ENCODE data around the gene MLN.

DNA sequence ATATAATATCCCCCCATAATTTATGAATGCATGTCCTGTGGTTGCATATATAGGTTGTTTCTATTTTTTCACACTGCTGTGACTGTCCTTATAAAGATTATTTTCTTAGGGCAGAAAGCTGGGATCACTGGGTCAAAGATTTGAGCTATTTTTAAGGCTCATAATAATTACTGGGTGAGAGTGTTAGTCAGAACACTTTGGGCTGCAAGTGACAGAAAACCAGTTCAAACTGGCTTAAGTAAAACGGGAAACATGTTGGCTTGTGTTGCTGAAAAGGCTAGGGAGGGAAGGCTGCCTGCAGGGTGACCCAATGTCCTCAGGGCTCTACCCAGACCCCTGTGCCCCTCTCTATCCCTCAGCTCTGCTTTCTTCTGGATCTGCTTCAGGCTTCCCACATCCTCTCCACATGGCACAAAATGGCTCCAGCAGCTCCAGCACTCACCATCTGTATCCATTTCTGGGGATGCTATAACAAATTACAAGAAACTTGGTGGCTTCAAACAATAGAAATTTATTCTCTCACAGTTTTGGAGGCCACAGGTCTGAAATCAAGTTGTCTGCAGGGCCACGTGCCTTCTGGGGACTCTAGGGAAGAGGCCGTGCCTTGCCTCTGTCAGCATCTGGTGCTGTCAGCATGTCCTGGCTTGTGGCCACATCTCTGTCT is 33.1 kb upstream of the MLN start:
- TF ChIP-seq, protein P1, sequence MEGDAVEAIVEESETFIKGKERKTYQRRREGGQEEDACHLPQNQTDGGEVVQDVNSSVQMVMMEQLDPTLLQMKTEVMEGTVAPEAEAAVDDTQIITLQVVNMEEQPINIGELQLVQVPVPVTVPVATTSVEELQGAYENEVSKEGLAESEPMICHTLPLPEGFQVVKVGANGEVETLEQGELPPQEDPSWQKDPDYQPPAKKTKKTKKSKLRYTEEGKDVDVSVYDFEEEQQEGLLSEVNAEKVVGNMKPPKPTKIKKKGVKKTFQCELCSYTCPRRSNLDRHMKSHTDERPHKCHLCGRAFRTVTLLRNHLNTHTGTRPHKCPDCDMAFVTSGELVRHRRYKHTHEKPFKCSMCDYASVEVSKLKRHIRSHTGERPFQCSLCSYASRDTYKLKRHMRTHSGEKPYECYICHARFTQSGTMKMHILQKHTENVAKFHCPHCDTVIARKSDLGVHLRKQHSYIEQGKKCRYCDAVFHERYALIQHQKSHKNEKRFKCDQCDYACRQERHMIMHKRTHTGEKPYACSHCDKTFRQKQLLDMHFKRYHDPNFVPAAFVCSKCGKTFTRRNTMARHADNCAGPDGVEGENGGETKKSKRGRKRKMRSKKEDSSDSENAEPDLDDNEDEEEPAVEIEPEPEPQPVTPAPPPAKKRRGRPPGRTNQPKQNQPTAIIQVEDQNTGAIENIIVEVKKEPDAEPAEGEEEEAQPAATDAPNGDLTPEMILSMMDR (conservative IDR thresholded peaks at IDR 0.05; ENCODE audit: low read depth, low read length) = no peak
- no peak for TF ChIP-seq RAD21 (IDR thresholded peaks at IDR 0.05; ENCODE audit: low read length)
- TF ChIP-seq POLR2A (IDR thresholded peaks at IDR 0.05; ENCODE audit: low read depth, low read length) = no peak
- TF ChIP-seq SMC3 (IDR thresholded peaks at IDR 0.05; ENCODE audit: low read depth, low read length) = no peak
- TF ChIP-seq, protein P2, sequence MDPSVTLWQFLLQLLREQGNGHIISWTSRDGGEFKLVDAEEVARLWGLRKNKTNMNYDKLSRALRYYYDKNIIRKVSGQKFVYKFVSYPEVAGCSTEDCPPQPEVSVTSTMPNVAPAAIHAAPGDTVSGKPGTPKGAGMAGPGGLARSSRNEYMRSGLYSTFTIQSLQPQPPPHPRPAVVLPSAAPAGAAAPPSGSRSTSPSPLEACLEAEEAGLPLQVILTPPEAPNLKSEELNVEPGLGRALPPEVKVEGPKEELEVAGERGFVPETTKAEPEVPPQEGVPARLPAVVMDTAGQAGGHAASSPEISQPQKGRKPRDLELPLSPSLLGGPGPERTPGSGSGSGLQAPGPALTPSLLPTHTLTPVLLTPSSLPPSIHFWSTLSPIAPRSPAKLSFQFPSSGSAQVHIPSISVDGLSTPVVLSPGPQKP (IDR thresholded peaks at IDR 0.05; ENCODE audit: borderline replicate concordance, low read depth, low read length) = no peak
- TF ChIP-seq MAZ (IDR thresholded peaks at IDR 0.05; ENCODE audit: borderline replicate concordance, low read depth, low read length) = no peak
- TF ChIP-seq FOS (IDR thresholded peaks at IDR 0.05; ENCODE audit: low read depth, low read length) = no peak
- no peak for TF ChIP-seq MXI1 (IDR thresholded peaks at IDR 0.05; ENCODE audit: borderline replicate concordance, low read depth, low read length)
- TF ChIP-seq RCOR1 (IDR thresholded peaks at IDR 0.05; ENCODE audit: insufficient replicate concordance, low read length) = no peak
- no peak for TF ChIP-seq RFX5 (IDR thresholded peaks at IDR 0.05; ENCODE audit: low read depth, low read length)
- no peak for TF ChIP-seq BHLHE40 (IDR thresholded peaks at IDR 0.05; ENCODE audit: low read depth, low read length)
